Right lobe of liver (tissue), 6 donors: ENCODE data around the gene ZNF14. TPM values are rescaled to one million over a fixed set of nuclear protein-coding genes. Genes with fewer than 3 reads are reported as not detected.
A peak's percentile ranks its signal among the peaks of the same experiment; 100 is the strongest.

ENCODE experiments used
- ATAC-seq, 4 donors: fragments of 200-7000 bp; cut with Tn5 transposase; one replicate each; pipeline ENCODE4 v1.9.1; 2020; ENCODE audit warnings: mild to moderate bottlenecking in 4 of 4, moderate library complexity in 4 of 4
- DNase-seq, 3 donors: peaks; one replicate each; pipeline ENCODE4 v3.0.0-alpha.2; 2020
- H3K27ac ChIP-seq, 3 donors: fragments of 200-600 bp; one replicate each; pipeline ENCODE4 v1.8.0; 2022
- H3K27me3 ChIP-seq, 2 donors: fragments of 200-600 bp; one replicate each; pipeline ENCODE4 v1.8.0; 2022
- H3K36me3 ChIP-seq, 4 donors: fragments of 200-600 bp; sonication (generic) in 1 of 4; one replicate each; pipeline versions ENCODE4 v1.5.1 to v1.8.0; 2017 to 2022; ENCODE audit warnings: control low read depth in 1 of 4
- H3K4me1 ChIP-seq, 4 donors: fragments of 200-600 bp; sonication (generic) in 1 of 4; one replicate each; pipeline versions ENCODE4 v1.5.1 to v1.8.0; 2017 to 2022; ENCODE audit warnings: control low read depth in 1 of 4
- H3K4me3 ChIP-seq, 3 donors: fragments of 200-600 bp; one replicate each; pipeline ENCODE4 v1.8.0; 2022
- H3K9me3 ChIP-seq, 4 donors: fragments of 200-600 bp; sonication (generic) in 1 of 4; one replicate each; pipeline versions ENCODE4 v1.5.1 to v1.8.0; 2017 to 2022; ENCODE audit warnings: control low read depth in 1 of 4
- CTCF ChIP-seq, 4 donors: fragments of 200-600 bp in 3 of 4; fragments of 450-650 bp in 1 of 4; IDR thresholded peaks; one replicate each; pipeline versions ENCODE4 v1.5.1 to v1.8.0; 2016 to 2022; ENCODE audit warnings: antibody characterized with exemption in 4 of 4, mild to moderate bottlenecking in 2 of 4
- POLR2A ChIP-seq: fragments of 450-650 bp; IDR thresholded peaks from one replicate; pipeline ENCODE4 v1.6.1; 2017; ENCODE audit warnings: antibody characterized with exemption, mild to moderate bottlenecking
- WGBS: methylation state at CpG from one replicate; pipeline ENCODE4 v1.1.6; 2018; ENCODE audit warnings: low coverage, low lambda C conversion rate; ENCODE audit not compliant: insufficient coverage; ENCODE audit errors: missing lambda C conversion rate; 5-methylcytosine and 5-hydroxymethylcytosine counted together
- intact Hi-C, 2 donors: fragments of 100-400 bp; cut with DNase I; formaldehyde crosslinking; loops; one replicate each; pipeline versions ENCODE4 v1.11.2 to v1.14.1; 2022
- total RNA-seq, 6 experiments: library from RNA; depleted of rRNA in 2 of 6; stranded (reverse); fragments of >200 nt in 2 of 6; fragmentation: NEBNext Ultra II Directional in 3 of 6; extraction: Animal tissue kit (Norgen Biotek cat#: 25700) in 3 of 6; gene quantifications; one replicate each; pipeline versions ENCODE4 v1.1.0 to v1.2.4, GENCODE V29; 2016 to 2023
- donor health status: DM: no; HTN: yes; CAD: no.
- donor health status: DM: no; HTN: no; CAD: no.
- donor health status: DM: no; HTN: no; CAD: no.
- donor health status: DM: no; HTN: yes; CAD: no.
- donor health status: DM: no; HTN: yes; CAD: no.

Gene ZNF14
- total RNA-seq, 6 experiments from 2014 or later: 0.25 to 0.67 (median 0.41) TPM

GRCh38 chr19:19749908-19750841, 17.3 kb upstream of the ZNF14 start:
- intact Hi-C loops: no loop called here
- ATAC-seq: no peak
- no peak for TF ChIP-seq CTCF (IDR thresholded peaks at IDR 0.05)
- no peak for TF ChIP-seq POLR2A
- Histone ChIP-seq H3K36me3 (no peaks in the 10 kb centered on the region), H3K27ac (no peak overlapping the region), H3K27me3 (no peaks in the 10 kb centered on the region), H3K4me3 (no peak overlapping the region), H3K9me3 (no peaks in the 10 kb centered on the region), H3K4me1 (no peaks in the 10 kb centered on the region)
- peak in 1 of 3 donors; percentile 35 for DNase-seq
- WGBS: 67% methylated on average over 1 of the region's 17 CpGs

DNA sequence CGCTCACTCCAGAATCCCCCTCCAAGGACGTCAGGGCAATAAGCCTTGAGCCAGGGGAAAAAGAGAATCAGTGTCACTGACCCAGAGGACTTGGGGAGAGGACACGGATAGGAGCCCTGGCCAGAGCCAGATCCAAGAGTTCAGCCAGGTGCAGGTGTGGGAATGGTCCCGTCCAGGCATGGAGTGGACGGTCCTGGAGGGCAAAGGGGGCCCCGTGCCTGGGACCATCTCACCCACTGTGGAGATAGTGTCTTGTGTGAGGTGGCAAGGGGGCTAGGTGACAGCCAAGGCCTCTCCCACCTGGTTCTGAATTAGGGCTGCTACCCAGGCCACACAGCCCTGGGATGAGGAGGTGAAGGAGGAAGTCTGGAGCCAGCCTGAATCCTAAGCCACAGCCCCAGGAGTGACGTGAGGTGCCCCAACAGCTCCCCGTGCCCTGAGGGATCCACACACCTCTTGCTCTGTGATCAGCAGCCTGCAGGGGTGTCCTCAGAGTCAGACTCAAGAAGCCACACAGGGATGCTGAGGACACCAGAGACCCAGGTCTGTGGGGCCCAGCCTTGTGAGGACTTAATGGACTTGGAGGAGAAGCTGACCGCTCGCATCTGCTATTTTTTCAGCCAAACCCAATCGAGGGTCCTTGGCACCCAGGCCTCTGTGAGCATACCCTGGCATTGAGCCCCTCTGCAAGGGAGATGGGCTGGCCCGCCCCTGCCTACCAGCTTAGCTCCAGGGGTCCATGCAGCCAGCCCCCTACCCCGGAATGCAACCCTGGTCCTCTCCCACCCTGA, 16.4 kb upstream of the ZNF14 start:
- Histone ChIP-seq H3K27me3 (no peaks in the 10 kb centered on the region), H3K4me3 (no peak overlapping the region), H3K36me3 (no peaks in the 10 kb centered on the region), H3K9me3 (no peaks in the 10 kb centered on the region), H3K4me1 (no peaks in the 10 kb centered on the region), H3K27ac (no peak overlapping the region)
- TF ChIP-seq POLR2A (no peak), CTCF (IDR thresholded peaks at IDR 0.05) (no peak)
- intact Hi-C loops: no loop called here
- peak in 1 of 3 donors; percentile 43 for DNase-seq
- 40% methylated on average over 2 of the region's 13 CpGs for WGBS
- no peak for ATAC-seq

- 83% methylated on average over 1 of the region's 9 CpGs for WGBS
- no peak overlapping the region for H3K4me3 ChIP-seq
- no peaks in the 10 kb centered on the region for H3K36me3 ChIP-seq
- intact Hi-C loops: no loop called here
- no peak for DNase-seq
- TF ChIP-seq POLR2A (no peak), CTCF (IDR thresholded peaks at IDR 0.05) (no peak)
- H3K4me1 ChIP-seq: no peaks in the 10 kb centered on the region
- H3K27me3 ChIP-seq: no peaks in the 10 kb centered on the region
- ATAC-seq: no peak
- H3K27ac ChIP-seq: no peak overlapping the region
- H3K9me3 ChIP-seq: no peaks in the 10 kb centered on the region
These were observed 15.5 kb upstream of the ZNF14 start for GRCh38 chr19:19748249-19748938.

DNA sequence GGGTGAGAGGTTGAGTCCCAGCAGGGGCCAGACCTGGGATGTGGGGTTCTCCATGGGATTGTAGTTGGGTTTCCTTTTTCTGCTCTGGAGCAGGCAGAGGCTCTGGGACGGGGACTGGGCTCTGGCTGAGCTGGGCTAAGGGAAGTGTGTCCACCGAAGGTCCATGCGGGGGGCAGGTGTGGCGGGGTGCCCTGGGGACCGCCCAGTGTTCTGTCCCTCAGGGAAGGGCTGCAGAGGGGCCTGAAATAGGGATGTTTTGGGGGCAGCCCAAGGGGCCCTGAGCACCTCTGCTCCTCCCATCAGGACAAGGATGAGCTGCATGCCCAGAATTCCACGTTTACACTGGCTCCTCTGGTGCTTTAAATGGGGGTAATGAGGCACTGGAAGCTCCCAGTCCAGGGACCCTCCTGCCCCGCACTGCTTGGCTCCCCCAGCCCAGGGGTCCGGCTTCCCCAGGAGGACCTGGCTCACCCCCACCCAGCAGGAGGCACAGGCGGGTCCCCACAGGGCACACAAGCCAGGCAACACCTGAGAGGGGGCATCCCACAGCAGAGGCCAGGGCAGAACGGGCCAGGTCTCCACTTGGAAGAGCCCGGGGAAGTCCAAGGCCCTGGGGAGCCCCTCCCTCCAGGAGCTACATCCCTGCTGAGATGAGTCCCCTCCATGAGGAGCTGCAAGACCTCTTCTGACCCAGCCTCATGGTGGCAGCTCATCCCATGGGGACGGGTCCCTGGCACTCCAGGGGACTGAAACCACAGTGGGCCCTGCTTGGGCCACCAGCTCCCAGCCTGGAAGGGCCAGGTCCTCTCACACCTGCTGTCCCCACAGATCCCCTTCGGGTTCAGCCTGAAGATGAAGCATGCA, 14.7 kb upstream of the ZNF14 start:
- no peaks in the 10 kb centered on the region for H3K36me3 ChIP-seq
- no peak for ATAC-seq

More for the DNA sequence above, 14.7 kb upstream of the ZNF14 start:
- Histone ChIP-seq H3K4me1 (no peaks in the 10 kb centered on the region), H3K27ac (no peak overlapping the region), H3K27me3 (no peaks in the 10 kb centered on the region), H3K4me3 (no peak overlapping the region), H3K9me3 (no peaks in the 10 kb centered on the region)
- no CpG with 5 or more reads among the region's 13 CpGs for WGBS
- no peak for DNase-seq
- TF ChIP-seq POLR2A (no peak), CTCF (IDR thresholded peaks at IDR 0.05) (no peak)
- intact Hi-C loops: no loop called here
